SJCRH30 (cell line): ENCODE data around the gene ZNF784. TPM values are rescaled to one million over a fixed set of nuclear protein-coding genes. Genes with fewer than 3 reads are reported as not detected.

Source experiments
- DNase-seq, 2 experiments: peaks; one replicate each; pipeline ENCODE4 v3.0.0-alpha.2; 2015 to 2020
- H3K27ac ChIP-seq: fragments of 250-450 bp; sonication (Bioruptor Pico); 2 replicates; pipeline ENCODE4 v1.5.1; 2020; ENCODE audit warnings: mild to moderate bottlenecking, moderate library complexity
- H3K27me3 ChIP-seq: fragments of 250-450 bp; sonication (Bioruptor Pico); 2 replicates; pipeline ENCODE4 v1.5.1; 2020; ENCODE audit warnings: mild to moderate bottlenecking, moderate library complexity
- H3K36me3 ChIP-seq: fragments of 250-450 bp; sonication (Bioruptor Pico); 2 replicates; pipeline ENCODE4 v1.5.1; 2020; ENCODE audit warnings: mild to moderate bottlenecking, moderate library complexity
- H3K4me1 ChIP-seq: fragments of 250-450 bp; sonication (Bioruptor Pico); 2 replicates; pipeline ENCODE4 v1.5.1; 2020; ENCODE audit warnings: mild to moderate bottlenecking, moderate library complexity
- H3K4me3 ChIP-seq: fragments of 250-450 bp; sonication (Bioruptor Pico); 2 replicates; pipeline ENCODE4 v1.5.1; 2020; ENCODE audit warnings: mild to moderate bottlenecking, moderate library complexity
- H3K9me3 ChIP-seq: fragments of 250-450 bp; sonication (Bioruptor Pico); replicated peaks from 2 replicates; pipeline ENCODE4 v1.5.1; 2020; ENCODE audit warnings: mild to moderate bottlenecking, moderate library complexity
- total RNA-seq: library from RNA; depleted of rRNA; stranded (reverse); fragments of >200 nt; shearing (Covaris generic); gene quantifications from 2 replicates; pipeline ENCODE4 v1.2.3, GENCODE V29; 2014

Gene ZNF784
- total RNA-seq, 1 experiment from 2014 or later: 3.1 TPM

DNA sequence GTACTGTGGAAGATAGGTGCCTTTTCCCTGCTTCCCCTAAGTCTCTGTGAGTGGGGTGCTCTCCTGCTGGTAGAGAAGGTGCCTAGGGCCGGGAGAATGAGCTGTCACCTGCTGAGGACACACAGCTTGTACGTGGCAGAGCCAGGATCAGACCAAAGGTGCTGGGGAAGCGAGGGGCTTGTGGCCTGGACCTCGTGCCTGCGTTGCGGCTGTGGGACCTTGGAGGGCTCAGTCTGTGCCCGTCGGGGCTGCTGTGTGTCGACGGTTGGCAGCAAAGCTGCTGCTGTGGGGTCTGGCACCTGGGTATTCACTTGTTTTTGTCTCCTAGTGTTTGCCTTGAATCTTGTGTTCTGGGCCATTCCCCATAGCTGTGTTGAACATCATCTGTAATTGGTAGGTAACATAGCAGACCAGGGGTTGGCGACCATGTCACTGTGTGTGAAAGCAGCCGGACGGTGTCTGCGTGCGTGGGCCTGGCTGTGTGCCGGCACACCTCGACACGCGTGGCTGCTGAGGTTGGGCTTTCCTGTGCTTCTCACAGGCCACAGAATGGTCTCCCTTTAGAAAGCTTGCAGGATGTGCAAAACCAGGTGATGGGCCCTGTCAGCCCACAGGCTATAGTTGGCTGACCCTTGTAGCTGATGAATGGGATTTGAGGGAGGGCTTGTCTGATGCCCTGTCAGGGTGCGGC, 39.6 kb upstream of the ZNF784 start:
- DNase-seq: no peak
- Histone ChIP-seq H3K36me3 (peaks cover 69% of the 10 kb centered on the region), H3K4me1 (no peaks in the 10 kb centered on the region)

DNA sequence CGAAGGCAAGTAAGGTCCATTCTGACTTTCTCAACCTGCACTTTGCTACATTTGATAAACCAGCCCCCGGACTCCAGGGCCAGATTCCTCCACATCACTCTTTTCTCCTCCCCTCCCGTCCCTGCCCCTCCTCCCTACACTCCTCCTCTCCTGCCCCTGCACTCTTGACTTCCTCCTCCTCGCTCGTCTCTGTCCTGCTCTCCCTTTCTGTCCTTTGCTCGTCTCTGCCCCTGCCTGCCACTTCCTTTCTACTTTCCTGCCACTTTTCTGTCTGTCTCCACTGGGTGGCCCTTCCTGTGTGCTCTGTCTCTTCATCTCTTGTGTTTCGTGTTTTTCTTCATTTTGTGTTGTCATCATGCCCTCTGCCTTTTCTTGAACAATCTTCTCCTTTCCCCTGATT, 37.5 kb upstream of the ZNF784 start:
- Histone ChIP-seq H3K9me3 (no peaks in the 10 kb centered on the region), H3K4me1 (no peaks in the 10 kb centered on the region), H3K4me3 (no peak overlapping the region), H3K27ac (no peak overlapping the region), H3K27me3 (no peaks in the 10 kb centered on the region), H3K36me3 (peaks cover 55% of the 10 kb centered on the region)
- no peak for DNase-seq

More for the DNA sequence above, 39.6 kb upstream of the ZNF784 start:
- Histone ChIP-seq H3K27me3 (no peaks in the 10 kb centered on the region), H3K4me3 (no peak overlapping the region), H3K27ac (no peak overlapping the region), H3K9me3 (no peaks in the 10 kb centered on the region)

DNA sequence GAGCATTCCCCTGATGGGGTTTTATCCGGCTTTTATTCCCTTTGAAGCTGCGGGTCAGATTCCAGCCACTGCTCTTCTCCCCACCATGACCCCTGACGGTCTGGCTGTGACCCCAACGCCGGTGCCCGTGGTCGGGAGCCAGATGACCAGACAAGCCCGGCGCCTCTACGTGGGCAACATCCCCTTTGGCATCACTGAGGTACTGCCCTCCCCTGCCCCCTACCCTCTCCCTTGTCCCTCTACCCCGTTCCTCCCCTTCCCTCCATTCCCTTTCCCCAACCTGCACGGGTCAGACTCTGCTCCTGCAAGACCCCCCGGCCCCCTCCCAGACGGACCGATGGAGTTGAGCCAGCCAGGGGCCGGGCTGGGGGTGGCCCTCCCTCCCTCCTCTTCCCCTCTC, 36.6 kb upstream of the ZNF784 start:
- Histone ChIP-seq H3K27me3 (no peaks in the 10 kb centered on the region), H3K9me3 (no peaks in the 10 kb centered on the region), H3K27ac (no peak overlapping the region), H3K4me3 (no peak overlapping the region), H3K4me1 (0 out of 2 replicates have a peak, but pooled peaks cover 5% of the 10 kb centered on the region), H3K36me3 (peaks cover 52% of the 10 kb centered on the region)
- DNase-seq: no peak

DNA sequence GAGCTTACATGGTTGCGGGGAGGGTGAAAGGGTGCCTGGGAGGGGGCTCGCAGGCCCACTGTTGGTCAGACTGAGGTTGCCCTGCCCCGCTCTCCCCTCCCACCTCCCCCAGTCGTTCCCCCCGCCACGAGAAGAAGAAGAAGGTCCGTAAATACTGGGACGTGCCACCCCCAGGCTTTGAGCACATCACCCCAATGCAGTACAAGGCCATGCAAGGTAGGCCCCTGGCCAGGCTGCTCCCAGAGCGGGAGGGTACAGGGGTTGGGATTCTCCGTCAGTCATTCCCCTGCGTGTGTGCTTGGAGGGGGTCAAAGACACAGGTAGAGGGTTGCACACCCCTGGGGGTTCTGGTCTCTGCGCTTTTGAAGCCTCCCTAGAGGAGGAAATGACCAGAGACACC, 36.0 kb upstream of the ZNF784 start:
- Histone ChIP-seq H3K4me1 (0 out of 2 replicates have a peak, but pooled peaks cover 5% of the 10 kb centered on the region), H3K4me3 (no peak overlapping the region), H3K9me3 (no peaks in the 10 kb centered on the region), H3K27ac (no peak overlapping the region), H3K36me3 (peaks cover 46% of the 10 kb centered on the region), H3K27me3 (no peaks in the 10 kb centered on the region)
- DNase-seq: no peak

DNA sequence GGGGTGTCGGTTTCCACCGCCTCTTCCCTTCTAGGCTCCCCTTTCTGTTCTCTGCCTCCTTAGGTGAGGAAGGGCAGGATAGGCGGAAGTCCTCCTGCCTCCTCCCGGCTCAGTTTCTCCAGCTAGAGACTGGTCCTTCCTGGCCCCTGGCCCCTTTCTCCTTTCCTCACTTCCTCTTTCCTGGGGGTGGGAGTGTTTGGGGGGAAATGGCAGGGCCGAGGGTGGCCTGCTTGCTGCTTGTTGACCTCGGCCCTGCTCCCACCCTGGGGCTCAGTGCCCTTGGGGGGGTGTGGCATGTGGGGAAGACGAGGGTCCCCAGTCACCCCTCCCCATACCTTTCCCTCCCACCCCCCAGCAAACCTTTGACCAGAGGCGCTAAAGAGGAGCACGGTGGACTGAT, 35.5 kb upstream of the ZNF784 start:
- no peaks in the 10 kb centered on the region for H3K9me3 ChIP-seq
- no peak overlapping the region for H3K4me3 ChIP-seq
- no peak overlapping the region for H3K27ac ChIP-seq
- no peaks in the 10 kb centered on the region for H3K27me3 ChIP-seq
- no peak for DNase-seq
- 0 out of 2 replicates have a peak, but pooled peaks cover 5% of the 10 kb centered on the region for H3K4me1 ChIP-seq
- H3K36me3 ChIP-seq: peaks cover 45% of the 10 kb centered on the region

DNA sequence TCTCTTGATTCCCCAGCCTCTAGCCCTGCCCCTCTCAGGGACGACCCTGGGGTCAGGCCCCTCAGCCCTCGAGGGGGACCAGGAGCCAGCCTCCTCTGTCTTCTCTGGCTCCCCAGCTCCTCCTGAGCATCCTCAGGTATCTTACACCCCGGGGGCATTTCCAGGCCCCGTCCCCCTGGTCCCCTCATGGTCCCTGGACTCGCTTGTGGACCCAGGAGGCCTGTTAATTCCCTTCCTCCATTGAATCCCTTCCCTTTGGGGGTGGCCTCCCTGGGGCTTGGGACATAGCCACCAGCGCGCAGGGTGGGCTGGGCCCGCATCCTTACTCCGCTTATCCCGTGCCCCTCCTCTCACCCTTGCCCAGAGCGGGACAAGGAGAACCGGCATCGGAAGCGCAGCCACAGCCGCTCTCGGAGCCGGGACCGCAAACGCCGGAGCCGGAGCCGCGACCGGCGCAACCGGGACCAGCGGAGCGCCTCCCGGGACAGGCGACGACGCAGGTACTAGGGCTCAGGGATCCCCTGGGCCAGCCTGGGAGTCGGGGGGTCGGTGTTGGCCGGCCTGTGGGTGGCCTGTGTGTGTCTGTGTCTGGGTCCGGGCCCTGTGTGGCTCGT, 34.6 kb upstream of the ZNF784 start:
- no peaks in the 10 kb centered on the region for H3K27me3 ChIP-seq
- H3K27ac ChIP-seq: no peak overlapping the region
- H3K9me3 ChIP-seq: no peaks in the 10 kb centered on the region
- DNase-seq: no peak
- H3K36me3 ChIP-seq: peaks cover 38% of the 10 kb centered on the region
- H3K4me1 ChIP-seq: 0 out of 2 replicates have a peak, but pooled peaks cover 5% of the 10 kb centered on the region
- no peak overlapping the region for H3K4me3 ChIP-seq

DNA sequence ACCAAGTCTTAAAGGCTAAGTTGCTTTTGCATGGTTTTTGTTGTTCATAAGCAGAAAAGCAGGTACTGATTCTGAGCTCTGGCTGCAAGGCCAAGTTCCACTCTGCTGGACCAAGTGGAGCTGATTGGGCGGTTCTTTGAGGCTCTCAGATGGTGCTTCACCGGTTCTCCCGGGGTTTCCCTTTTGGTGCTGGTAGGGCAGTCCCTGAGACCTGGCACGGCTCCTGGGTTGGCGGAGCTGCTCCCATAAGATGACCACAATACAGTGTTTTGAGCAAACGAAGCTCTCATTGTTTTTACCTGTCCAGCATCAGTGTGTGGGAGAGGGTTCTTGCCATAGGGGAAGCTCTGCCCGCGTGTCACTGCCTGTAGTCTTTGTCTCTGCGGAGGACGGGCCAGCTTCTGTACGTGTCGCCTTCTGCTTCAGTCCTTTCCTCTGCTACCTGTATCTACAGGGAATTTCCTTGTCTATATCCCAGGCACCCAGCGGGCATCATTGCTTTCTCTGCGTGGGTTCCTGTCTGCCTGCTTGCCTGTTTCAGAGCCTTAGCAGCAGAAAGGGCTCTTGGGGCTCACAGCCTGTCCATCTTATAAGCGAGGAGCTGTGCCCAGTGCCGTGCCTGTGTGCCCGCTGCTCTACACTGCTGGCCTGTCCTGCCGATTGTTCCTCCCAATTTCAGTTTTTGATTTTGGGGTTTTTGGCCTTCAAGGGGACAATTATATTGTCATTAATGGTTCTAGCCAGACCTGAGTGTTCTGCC, 32.8 kb upstream of the ZNF784 start:
- Histone ChIP-seq H3K36me3 (peaks cover 22% of the 10 kb centered on the region), H3K27ac (no peak overlapping the region), H3K27me3 (no peaks in the 10 kb centered on the region), H3K4me3 (no peak overlapping the region), H3K4me1 (0 out of 2 replicates have a peak, but pooled peaks cover 5% of the 10 kb centered on the region), H3K9me3 (no peaks in the 10 kb centered on the region)
- DNase-seq: no peak

DNA sequence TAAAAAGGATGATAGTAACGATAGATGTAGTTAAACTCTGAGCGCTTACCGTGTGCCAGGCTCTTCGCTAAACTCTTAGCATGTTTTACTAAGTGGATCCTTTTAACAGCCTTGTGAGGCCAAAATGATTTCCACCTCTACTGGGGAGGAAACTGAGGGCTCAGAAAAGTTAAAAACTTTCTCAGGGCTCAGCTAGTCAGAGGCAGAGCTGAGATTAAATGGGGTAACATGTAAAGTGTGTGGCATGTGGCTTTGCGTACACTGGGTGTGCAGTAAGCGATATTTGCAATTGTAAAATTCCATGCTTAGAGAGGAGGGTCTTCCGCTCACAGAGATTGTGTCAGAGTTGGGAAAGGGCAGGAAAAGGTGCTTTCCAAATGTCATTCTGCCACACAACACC, 32.2 kb upstream of the ZNF784 start:
- H3K4me3 ChIP-seq: peak overlapping the region; percentile 87
- peaks cover 15% of the 10 kb centered on the region for H3K36me3 ChIP-seq
- no peaks in the 10 kb centered on the region for H3K9me3 ChIP-seq
- H3K27me3 ChIP-seq: no peaks in the 10 kb centered on the region
- DNase-seq: no peak
- no peak overlapping the region for H3K27ac ChIP-seq
- 0 out of 2 replicates have a peak, but pooled peaks cover 5% of the 10 kb centered on the region for H3K4me1 ChIP-seq

DNA sequence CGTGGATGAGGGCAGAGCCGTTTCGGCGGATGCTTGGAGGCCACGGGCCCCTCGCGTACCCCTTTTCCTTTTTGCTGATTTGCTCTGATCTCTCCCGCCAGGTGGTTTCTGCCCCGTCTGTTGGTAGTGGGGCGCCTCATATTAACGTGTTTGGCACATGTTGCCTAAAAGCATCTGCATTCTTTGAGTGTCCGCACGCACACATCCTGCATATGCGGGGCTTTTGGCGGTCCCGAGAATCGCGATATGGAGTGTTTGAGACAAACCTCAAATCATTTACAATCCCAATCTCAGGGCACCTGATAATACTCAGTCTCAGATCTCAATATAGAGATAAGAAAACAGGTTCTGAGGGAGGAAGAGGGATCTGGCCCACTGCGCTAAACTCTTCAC, 31.3 kb upstream of the ZNF784 start:
- Histone ChIP-seq H3K9me3 (no peaks in the 10 kb centered on the region), H3K27ac (peak overlapping the region; percentile 98), H3K36me3 (peaks cover 14% of the 10 kb centered on the region; the same call in 1 of the 2 replicates), H3K4me3 (peak overlapping the region; percentile 87), H3K27me3 (no peaks in the 10 kb centered on the region), H3K4me1 (0 out of 2 replicates have a peak, but pooled peaks cover 5% of the 10 kb centered on the region)
- no peak for DNase-seq

DNA sequence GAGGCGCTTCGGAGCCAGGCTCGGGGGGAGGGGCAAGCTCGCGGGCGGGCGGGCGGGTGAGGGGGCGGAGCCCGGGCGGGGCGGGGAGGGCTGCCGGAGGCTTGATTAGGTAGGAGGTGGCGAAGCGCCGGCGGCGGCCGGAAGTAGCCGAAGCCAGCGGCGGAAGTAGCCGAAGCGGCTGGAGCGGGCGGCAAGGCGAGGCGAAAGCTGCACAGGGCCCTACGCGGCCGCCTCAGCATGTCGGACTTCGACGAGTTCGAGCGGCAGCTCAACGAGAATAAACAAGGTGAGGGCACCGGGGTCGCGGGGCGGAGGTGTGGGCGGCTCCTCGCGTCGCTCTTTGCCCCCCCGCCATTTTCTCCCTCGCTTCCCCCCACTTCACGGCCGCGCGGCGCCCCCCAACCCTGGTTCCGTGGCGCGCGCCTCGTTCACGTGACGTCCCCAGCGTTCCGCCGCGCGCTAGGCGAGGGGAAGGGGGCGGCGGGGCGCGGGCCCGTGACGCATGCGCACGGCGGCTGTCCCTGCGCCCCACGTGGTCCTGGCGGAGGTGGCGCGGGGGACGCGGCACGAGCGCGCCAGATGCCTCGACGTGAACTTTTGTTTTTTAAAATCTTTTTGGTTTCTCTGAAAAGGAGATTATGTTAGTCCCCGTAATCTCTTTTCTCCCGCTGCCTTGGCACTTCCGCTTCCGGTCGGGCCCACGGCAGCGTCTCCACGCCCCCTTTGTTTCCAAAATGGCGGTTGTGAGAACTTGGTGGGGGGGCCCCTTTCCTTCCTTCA, 30.7 kb upstream of the ZNF784 start, which contains the start of gene U2AF2:
Gene U2AF2, plus strand, starts transcription at position 168 of the 780 bp plus-strand sequence. Its CDS starts 70 bp downstream, at position 238.
- Histone ChIP-seq H3K27ac (peak within 1 kb of the TSS; percentile 98), H3K36me3 (peaks cover 14% of the 10 kb centered on the region; the same call in 1 of the 2 replicates), H3K4me3 (peak within 1 kb of the TSS; percentile 87), H3K4me1 (0 out of 2 replicates have a peak, but pooled peaks cover 5% of the 10 kb centered on the region), H3K27me3 (no peaks in the 10 kb centered on the region), H3K9me3 (no peaks in the 10 kb centered on the region)
- DNase-seq: peak; percentile 94 to 95

DNA sequence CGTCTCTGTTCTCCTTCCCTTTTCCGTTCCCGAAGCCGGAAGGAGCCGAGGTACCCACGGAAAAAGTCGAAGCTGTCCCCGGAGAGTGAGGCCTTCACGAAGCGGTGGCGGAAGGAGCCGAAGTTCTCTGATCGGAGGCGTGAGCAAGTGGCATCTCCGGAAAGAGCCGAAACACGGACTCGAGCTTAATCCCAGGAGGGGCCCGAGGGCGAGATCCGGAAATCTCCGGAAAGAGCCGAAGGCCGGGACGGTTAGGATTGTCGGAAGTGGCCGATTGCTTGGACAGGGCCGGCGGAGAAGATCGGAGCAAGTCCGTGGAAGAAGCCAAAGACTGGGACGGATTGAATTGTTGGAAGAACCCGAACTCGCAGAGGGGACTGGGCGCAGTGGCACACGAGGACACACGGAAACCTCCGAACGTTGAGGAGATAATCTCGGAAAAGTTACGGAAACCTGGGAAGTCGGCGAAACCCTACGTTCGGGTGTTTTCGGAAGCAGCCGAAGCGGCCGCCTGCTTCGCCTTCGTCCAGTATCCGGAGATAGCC, 30.0 kb upstream of the ZNF784 start:
- DNase-seq: peak; percentile 99
- Histone ChIP-seq H3K27me3 (no peaks in the 10 kb centered on the region), H3K9me3 (no peaks in the 10 kb centered on the region), H3K27ac (peak overlapping the region; percentile 98), H3K4me3 (peak overlapping the region; percentile 87), H3K36me3 (peaks cover 9% of the 10 kb centered on the region; the same call in 1 of the 2 replicates), H3K4me1 (0 out of 2 replicates have a peak, but pooled peaks cover 5% of the 10 kb centered on the region)

DNA sequence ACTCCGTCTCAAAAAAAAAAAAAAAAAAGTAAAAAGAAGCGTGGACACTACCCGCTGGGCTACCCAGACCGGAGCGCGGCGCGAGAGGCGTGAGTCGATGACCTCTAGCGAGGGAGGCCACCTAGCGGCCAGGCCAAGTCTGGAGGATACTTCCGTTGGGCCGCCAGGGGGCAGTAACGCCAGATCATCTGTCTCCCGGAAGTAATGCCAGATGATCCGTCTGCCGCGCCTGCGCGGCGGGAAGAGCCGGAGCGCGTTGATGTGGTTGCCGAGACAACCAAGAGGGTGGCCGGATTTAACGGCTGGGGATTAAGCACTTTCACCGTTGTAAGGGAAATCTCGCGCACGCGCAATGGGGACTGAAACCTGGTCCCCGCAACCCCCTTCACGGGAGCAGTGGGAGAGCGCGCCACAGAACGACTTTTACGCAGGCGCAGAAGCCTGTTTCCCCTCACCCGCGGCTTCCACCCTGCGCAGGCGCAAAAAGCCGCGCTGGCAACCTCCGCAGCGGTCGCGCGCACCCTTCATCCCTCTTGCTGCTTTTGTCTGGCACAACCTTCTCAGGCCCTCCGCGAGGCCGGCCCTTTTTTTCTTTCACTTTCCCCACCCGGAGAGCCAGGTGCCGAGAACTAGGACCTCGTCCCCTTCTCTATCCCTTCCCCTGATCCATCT, 29.4 kb upstream of the ZNF784 start:
- Histone ChIP-seq H3K36me3 (peaks cover 7% of the 10 kb centered on the region; the same call in 1 of the 2 replicates), H3K27ac (peak overlapping the region; percentile 98), H3K4me3 (peak overlapping the region; percentile 87), H3K4me1 (0 out of 2 replicates have a peak, but pooled peaks cover 5% of the 10 kb centered on the region), H3K27me3 (no peaks in the 10 kb centered on the region), H3K9me3 (no peaks in the 10 kb centered on the region)
- peak; percentile 99 for DNase-seq

DNA sequence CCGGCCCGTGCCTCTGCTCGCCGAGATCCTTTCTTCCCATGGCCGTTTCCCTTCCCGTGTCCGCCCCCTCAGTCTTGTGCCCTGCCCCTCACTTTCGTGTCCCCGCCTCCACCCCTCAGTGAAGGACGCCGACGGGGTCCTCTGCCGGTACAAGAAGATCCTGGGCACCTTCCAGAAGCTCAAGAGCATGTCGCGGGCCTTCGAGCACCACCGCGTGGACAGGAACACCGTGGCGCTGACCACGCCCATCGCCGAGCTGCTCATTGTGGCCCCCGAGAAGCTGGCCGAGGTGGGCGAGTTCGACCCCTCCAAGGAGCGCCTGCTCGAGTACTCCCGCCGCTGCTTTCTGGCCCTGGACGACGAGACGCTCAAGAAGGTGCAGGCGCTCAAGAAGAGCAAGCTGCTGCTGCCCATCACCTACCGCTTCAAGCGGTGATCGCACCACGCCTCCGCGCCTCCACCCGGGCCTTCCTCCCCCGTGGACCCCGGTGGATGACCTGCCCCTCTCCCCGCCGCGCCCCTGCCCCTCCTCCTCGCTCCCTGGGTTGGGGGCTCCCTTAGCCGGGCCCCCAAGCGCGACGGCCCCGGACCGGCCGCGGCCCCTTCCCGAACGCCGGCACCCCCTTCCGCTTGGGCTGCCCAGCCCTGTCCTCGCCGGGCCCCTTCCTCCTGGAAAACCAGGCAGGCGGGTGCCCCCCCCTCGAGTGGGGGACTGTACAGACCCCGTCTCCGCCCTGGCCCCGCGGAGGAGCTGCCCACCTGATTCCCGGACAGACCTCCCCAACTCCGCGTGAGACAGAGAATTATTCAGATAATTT, 28.2 kb upstream of the ZNF784 start:
- DNase-seq: no peak
- Histone ChIP-seq H3K27me3 (no peaks in the 10 kb centered on the region), H3K27ac (no peak overlapping the region), H3K4me1 (0 out of 2 replicates have a peak, but pooled peaks cover 5% of the 10 kb centered on the region), H3K36me3 (peaks cover 7% of the 10 kb centered on the region; the same call in 1 of the 2 replicates), H3K4me3 (no peak overlapping the region), H3K9me3 (no peaks in the 10 kb centered on the region)
